HepG2 (cell line): Measurements from ENCODE around the gene TMSB15B. TPM values are rescaled to one million over a fixed set of nuclear protein-coding genes. Genes with fewer than 3 reads are reported as not detected.

ENCODE experiments used
- ATAC-seq: fragments of 200-7000 bp; cut with Tn5 transposase; 3 replicates; pipeline ENCODE4 v1.9.1; 2020; ENCODE audit warnings: mild to moderate bottlenecking, moderate library complexity
- BruUV-seq: library from RNA; stranded (reverse); fragments of 400-500 nt; replicated peaks from 2 replicates; lab custom pipeline; 2021; lab: Mats Ljungman, UMichigan
- CTCF ChIA-PET: fragments of 300-600 bp; formaldehyde crosslinking; extraction: SDS; loops from one replicate; lab custom pipeline; 2021; ENCODE audit warnings: low total read pairs, inconsistent platforms, low intra/inter-chr PET ratio; lab: Yijun Ruan, JAX
- POLR2A ChIA-PET: fragments of 350-600 bp; sonication (Branson Sonifier 250); formaldehyde crosslinking; loops from one replicate; lab custom pipeline; 2020; ENCODE audit warnings: antibody characterized with exemption, inconsistent platforms; lab: Yijun Ruan, JAX
- DNase-seq: peaks from one replicate; pipeline ENCODE4 v3.0.0-alpha.2; 2015; ENCODE audit warnings: low spot score
- FAIRE-seq: peaks from 3 replicates; lab custom pipeline; 2011; peaks lifted over from hg19 to GRCh38; lab: Jason Lieb, UNC
- H2AFZ ChIP-seq: one replicate; pipeline ENCODE4 v1.6.1; 2011; ENCODE audit warnings: low read length, inconsistent platforms
- H3K27ac ChIP-seq: fragments of 300-600 bp; 3 replicates; pipeline ENCODE4 v1.8.0; 2011; ENCODE audit warnings: mixed run types, mild to moderate bottlenecking, mixed read lengths, low read length, inconsistent platforms; ENCODE audit not compliant: insufficient read depth; ENCODE audit errors: extremely low read length
- H3K27me3 ChIP-seq, 2 experiments: fragments of 200-600 bp in 1 of 2; 2 replicates in 1 of 2; 3 replicates in 1 of 2; pipeline versions ENCODE4 v1.6.0 to v1.8.0; 2011; ENCODE audit warnings: low read length in 2 of 2, mild to moderate bottlenecking in 2 of 2, moderate library complexity in 2 of 2, inconsistent platforms in 1 of 2; ENCODE audit not compliant: insufficient read depth in 2 of 2, control insufficient read depth in 1 of 2
- H3K36me3 ChIP-seq, 2 experiments: fragments of 200-600 bp in 1 of 2; replicated peaks in 1 of 2; 2 replicates in 1 of 2; 3 replicates in 1 of 2; pipeline versions ENCODE4 v1.5.1 to v1.8.0; 2011; ENCODE audit warnings: low read length in 2 of 2, inconsistent platforms in 1 of 2; ENCODE audit not compliant: insufficient read depth in 2 of 2, control insufficient read depth in 1 of 2
- H3K4me1 ChIP-seq: 2 replicates; pipeline ENCODE4 v1.5.1; 2012; ENCODE audit warnings: low read length, inconsistent platforms; ENCODE audit not compliant: insufficient read depth
- H3K4me2 ChIP-seq: 2 replicates; pipeline ENCODE4 v1.6.0; 2011; ENCODE audit warnings: low read depth, low read length, inconsistent platforms
- H3K4me3 ChIP-seq, 3 experiments: fragments of 200-600 bp in 1 of 3; sonication (generic), shearing (Covaris generic) in 1 of 3; replicated peaks in 1 of 3; 2 replicates each; pipeline ENCODE4 v1.5.1; 2011 to 2016; ENCODE audit warnings: low read length in 3 of 3, inconsistent platforms in 2 of 3, low read depth in 2 of 3, mild to moderate bottlenecking in 2 of 3, control low read depth in 1 of 3, mixed read lengths in 1 of 3; ENCODE audit not compliant: insufficient read depth in 1 of 3
- H3K79me2 ChIP-seq: one replicate; pipeline ENCODE4 v1.6.1; 2011; ENCODE audit warnings: low read length, inconsistent platforms; ENCODE audit not compliant: insufficient read depth
- H3K9ac ChIP-seq: 2 replicates; pipeline ENCODE4 v1.6.0; 2011; ENCODE audit warnings: mild to moderate bottlenecking, low read depth, low read length, inconsistent platforms; ENCODE audit not compliant: insufficient read depth
- H3K9me3 ChIP-seq: 2 replicates; pipeline ENCODE4 v1.5.1; 2012; ENCODE audit warnings: mild to moderate bottlenecking, low read length
- H4K20me1 ChIP-seq: 2 replicates; pipeline ENCODE4 v1.6.0; 2011; ENCODE audit warnings: inconsistent platforms, mild to moderate bottlenecking, low read length, moderate library complexity; ENCODE audit not compliant: insufficient read depth
- ATF2 ChIP-seq: sonication (generic); formaldehyde crosslinking; IDR thresholded peaks from 2 replicates; pipeline ENCODE4 v1.4.0; 2020; ENCODE audit warnings: missing genetic modification reagents
- HNF4A ChIP-seq: sonication (generic); formaldehyde crosslinking; IDR thresholded peaks from 2 replicates; pipeline ENCODE4 v1.4.0; 2020; ENCODE audit warnings: missing genetic modification reagents
- KDM5B ChIP-seq: sonication (generic); formaldehyde crosslinking; IDR thresholded peaks from 2 replicates; pipeline ENCODE4 v1.4.0; 2020; ENCODE audit warnings: missing genetic modification reagents, mild to moderate bottlenecking, borderline replicate concordance
- MAFF ChIP-seq: IDR thresholded peaks from 2 replicates; pipeline ENCODE4 v1.6.1; 2011; ENCODE audit warnings: low read depth, low read length, improper control_type of control experiment
- MAFK ChIP-seq, 2 experiments: IDR thresholded peaks in 1 of 2; conservative IDR thresholded peaks in 1 of 2; 2 replicates each; pipeline ENCODE4 v1.6.1; 2011; ENCODE audit warnings: improper control_type of control experiment in 2 of 2, low read length in 2 of 2
- MNT ChIP-seq: fragments of 450-650 bp; IDR thresholded peaks from 2 replicates; pipeline ENCODE4 v1.6.1; 2016
- PRDM10 ChIP-seq: sonication (generic); formaldehyde crosslinking; IDR thresholded peaks from 2 replicates; pipeline ENCODE4 v1.4.0; 2020; ENCODE audit warnings: low read depth, missing genetic modification reagents
- RAD51 ChIP-seq: fragments of 450-650 bp; IDR thresholded peaks from 2 replicates; pipeline ENCODE4 v1.6.1; 2016; ENCODE audit warnings: borderline replicate concordance
- REXO4 ChIP-seq: sonication (generic); formaldehyde crosslinking; IDR thresholded peaks from 2 replicates; pipeline ENCODE4 v1.8.0; 2022; ENCODE audit warnings: missing genetic modification reagents, mild to moderate bottlenecking, borderline replicate concordance
- SMC3 ChIP-seq: IDR thresholded peaks from 2 replicates; pipeline ENCODE4 v1.6.1; 2011; ENCODE audit warnings: low read length, improper control_type of control experiment
- THYN1 ChIP-seq: sonication (generic); formaldehyde crosslinking; IDR thresholded peaks from 2 replicates; pipeline ENCODE4 v1.8.1; 2023; ENCODE audit warnings: low read depth, mild to moderate bottlenecking, moderate library complexity, missing genetic modification reagents, borderline replicate concordance
- ZFX ChIP-seq: sonication (generic); formaldehyde crosslinking; IDR thresholded peaks from 2 replicates; pipeline ENCODE4 v1.4.0; 2020; ENCODE audit warnings: mild to moderate bottlenecking, low read depth, missing genetic modification reagents, moderate library complexity
- ZNF3 ChIP-seq: IDR thresholded peaks from 2 replicates; pipeline ENCODE4 v1.7.0; 2017; ENCODE audit warnings: inconsistent platforms
- ZNF337 ChIP-seq: sonication (generic); formaldehyde crosslinking; IDR thresholded peaks from 2 replicates; pipeline ENCODE4 v1.5.1; 2020; ENCODE audit warnings: missing genetic modification reagents, low read depth, mild to moderate bottlenecking, borderline replicate concordance
- ZNF383 ChIP-seq: sonication (generic); formaldehyde crosslinking; IDR thresholded peaks from 2 replicates; pipeline ENCODE4 v1.4.0; 2020; ENCODE audit warnings: missing genetic modification reagents, mild to moderate bottlenecking, borderline replicate concordance
- ZNF431 ChIP-seq: sonication (generic); formaldehyde crosslinking; IDR thresholded peaks from 2 replicates; pipeline ENCODE4 v1.9.0; 2022; ENCODE audit warnings: missing genetic modification reagents, low read depth, mild to moderate bottlenecking, borderline replicate concordance
- ZNF44 ChIP-seq: sonication (generic); formaldehyde crosslinking; IDR thresholded peaks from 2 replicates; pipeline ENCODE4 v1.5.1; 2020; ENCODE audit warnings: mild to moderate bottlenecking, missing genetic modification reagents
- ZNF703 ChIP-seq: sonication (generic); formaldehyde crosslinking; IDR thresholded peaks from 2 replicates; pipeline ENCODE4 v1.5.1; 2020; ENCODE audit warnings: missing genetic modification reagents, mild to moderate bottlenecking, moderate library complexity, borderline replicate concordance
- WGBS: methylation state at CpG from one replicate; pipeline ENCODE4 v1.1.6; 2017; ENCODE audit warnings: low lambda C conversion rate; 5-methylcytosine and 5-hydroxymethylcytosine counted together
- in situ Hi-C: cut with HindIII; loops from 2 replicates; pipeline ENCODE4 v1.10.0; 2017; ENCODE audit warnings: low pct_unique_long_range_greater_than_20kb; ENCODE audit not compliant: extremely low pct_ligation_motif_present
- intact Hi-C: fragments of 100-400 bp; cut with micrococcal nuclease; formaldehyde crosslinking; loops from one replicate; pipeline ENCODE4 v1.10.0; 2022; ENCODE audit not compliant: unreplicated experiment
- polyA plus RNA-seq, 8 experiments: library from polyadenylated mRNA; depleted of rRNA in 3 of 8; stranded (reverse) in 7 of 8; unstranded in 1 of 8; fragments of >200 nt; fragmentation: Illumina TruSeq in 4 of 8; extraction: Trizol in 4 of 8; gene quantifications; 2 replicates each; pipeline versions ENCODE4 v1.2.1 to v1.2.3, GENCODE V29; 2011 to 2016; ENCODE audit warnings: low read depth in 4 of 8, missing spikeins in 1 of 8, mixed read lengths in 1 of 8; ENCODE audit not compliant: insufficient read depth in 1 of 8
- total RNA-seq, 5 experiments: library from RNA; depleted of rRNA; stranded (reverse); fragments of >200 nt; fragmentation: Illumina TruSeq; extraction: Trizol; gene quantifications; 2 replicates each; pipeline ENCODE4 v1.2.3, GENCODE V29; 2016; ENCODE audit warnings: low read depth in 1 of 5

Gene TMSB15B
- total and polyA plus RNA-seq, 2 of the 13 experiments (the other 11 are each of a cell fraction or from before 2014, with no cell fraction given): not detected

GRCh38 chrX:103949506-103949905, 12.9 kb upstream of the TMSB15B start:
- intact Hi-C loops (no loop called here), in situ Hi-C loops (loop anchor here (25.0 kb wide), 1 partner anchor 112 kb away; the partner anchor contains the start of gene RAB9B)
- Histone ChIP-seq H3K27ac (no peak overlapping the region), H3K27me3 (no peaks in the 10 kb centered on the region), H3K36me3 (no peaks in the 10 kb centered on the region), H3K4me1 (no peaks in the 10 kb centered on the region), H3K4me3 (no peak overlapping the region), H4K20me1 (no peaks in the 10 kb centered on the region), H3K9ac (no peak overlapping the region), H3K4me2 (no peak overlapping the region), H2AFZ (no peak overlapping the region), H3K79me2 (no peaks in the 10 kb centered on the region), H3K9me3 (no peaks in the 10 kb centered on the region)
- CTCF ChIA-PET: no interaction called here
- no TSS peak for BruUV-seq
- no peak for FAIRE-seq
- TF ChIP-seq MNT (no peak), RAD51 (no peak), ZNF337 (CRISPR knock-in tag) (no peak), ZNF3 (no peak), PRDM10 (no peak), ZNF431 (CRISPR knock-in tag) (no peak), ATF2 (CRISPR knock-in tag) (no peak), ZFX (CRISPR knock-in tag) (no peak), ZNF44 (CRISPR knock-in tag) (no peak), THYN1 (CRISPR knock-in tag) (no peak), ZNF383 (CRISPR knock-in tag) (no peak), ZNF703 (CRISPR knock-in tag) (no peak), SMC3 (no peak), MAFK (conservative IDR thresholded peaks at IDR 0.05 in 1 of 2, IDR thresholded peaks at IDR 0.05 in 1 of 2; ENCODE audit: low read length in 2 of 2) (peak; percentile 7 to 64; a peak in 1 of 4 replicates), MAFF (peak; percentile 26; the same call in 1 of the 2 replicates), REXO4 (CRISPR knock-in tag) (no peak), KDM5B (no peak), HNF4A (CRISPR knock-in tag) (no peak)
- no peak for DNase-seq
- 0% methylated on average over 1 of the region's 1 CpG for WGBS
- no peak for ATAC-seq
- POLR2A ChIA-PET: no interaction called here
